ENCODE measurements around the gene TMEM132E. TPM values are rescaled to one million over a fixed set of nuclear protein-coding genes. Genes with fewer than 3 reads are reported as not detected.

The TMEM132E gene
- total and polyA plus RNA-seq, 2 of the 8 experiments (the other 6 are each of a cell fraction or from before 2014, with no cell fraction given): 0.45 to 0.60 TPM

DNA sequence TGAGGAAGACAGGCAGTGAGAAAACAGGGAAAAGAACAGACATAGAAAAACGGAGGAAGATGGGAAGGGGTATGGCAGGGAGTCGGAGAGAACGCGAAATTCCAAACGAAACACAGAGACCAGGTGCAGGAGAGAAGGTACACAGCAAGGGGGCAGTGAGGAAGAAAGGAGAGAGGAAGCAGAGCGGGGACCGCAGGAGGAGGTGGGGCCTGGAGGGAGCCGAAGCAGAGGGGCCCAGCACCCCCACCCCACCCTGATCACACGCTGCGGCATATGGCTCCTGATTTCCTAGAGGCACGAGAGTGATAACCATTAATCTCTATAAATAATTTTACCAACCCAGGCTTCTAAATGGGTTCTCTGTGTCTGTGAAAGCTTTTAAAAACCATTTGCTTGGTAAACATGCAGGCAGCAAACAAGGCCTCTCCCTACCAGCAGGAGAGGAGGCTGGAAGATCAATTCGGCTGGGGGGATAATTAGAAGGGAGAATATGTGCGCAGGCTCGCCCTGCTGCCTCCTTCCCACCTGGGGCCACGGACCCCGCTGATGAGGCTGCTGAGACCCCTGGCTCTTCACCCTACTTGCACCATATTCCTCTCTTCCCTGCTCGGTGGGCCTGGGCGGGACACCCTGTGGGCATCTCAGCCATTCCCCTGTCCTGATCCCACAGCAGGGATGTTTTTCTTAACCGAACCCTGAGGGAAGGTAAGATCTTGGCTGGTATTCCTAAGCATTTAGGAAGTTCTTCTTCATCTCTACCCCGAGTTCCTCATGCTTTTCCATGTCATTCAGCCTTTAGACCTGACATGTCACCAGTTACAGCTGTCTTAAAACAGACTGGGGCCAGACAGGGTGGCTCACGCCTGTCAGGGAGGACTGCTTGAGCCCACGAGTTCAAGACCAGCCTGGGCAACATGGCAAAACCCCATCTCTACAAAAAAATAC is 86.7 kb downstream of the TMEM132E start:
- ChIA-PET CTCF (ENCODE audit: partially characterized antibody) (interaction anchor here (2.3 to 4.5 kb wide), 2 partner anchors 14 to 124 kb away, joined by 7 to 16 read pairs; no protein-coding TSS in a partner anchor), POLR2A (ENCODE audit: partially characterized antibody) (no interaction called here)
- no peak overlapping the region for H3K27ac ChIP-seq (ENCODE audit: low read depth, low read length)
- peak overlapping the region; percentile 86 for H3K18ac ChIP-seq (ENCODE audit: extremely low read depth, low read length)
- H3K4me2 ChIP-seq (ENCODE audit: insufficient read depth in 1 of 2, low read depth in 2 of 2, low read length in 2 of 2): peak overlapping the region; percentile 47 to 82
- DNase-seq (ENCODE audit: low read depth in 1 of 2, low spot score in 2 of 2): peak in 1 of 2 experiments; percentile 66
- peaks cover 4% of the 10 kb centered on the region; the same call in 1 of the 2 replicates for H3K23me2 ChIP-seq (ENCODE audit: low read depth, low read length)
- H2BK120ac ChIP-seq (replicated peaks; ENCODE audit: low read depth, low read length): peak overlapping the region; percentile 82
- peak overlapping the region; percentile 37 for H3K56ac ChIP-seq (replicated peaks; ENCODE audit: insufficient read length, low read depth, low read length)
- 29% methylated on average over 22 of the region's 22 CpGs; no CpG with 5 or more reads in 1 of the 2 experiments for whole genome bisulfite sequencing, 2 experiments (ENCODE audit: extremely low coverage in 1 of 2, insufficient coverage in 1 of 2, insufficient read length in 1 of 2, insufficient replicate concordance in 2 of 2, low coverage in 1 of 2, low lambda C conversion rate in 2 of 2, missing lambda C conversion rate in 1 of 2)
- no peak for FAIRE-seq
- H3K9me3 ChIP-seq (ENCODE audit: insufficient read depth in 2 of 2, low read depth in 1 of 2, low read length in 1 of 2): no peaks in the 10 kb centered on the region
- peak overlapping the region; percentile 82; the same call in 1 of the 2 replicates for H2AFZ ChIP-seq (ENCODE audit: low read length)
- peak overlapping the region; percentile 92 for H4K8ac ChIP-seq (ENCODE audit: extremely low read depth, insufficient read depth, low read length)
- no peaks in the 10 kb centered on the region for H3K79me2 ChIP-seq (ENCODE audit: control insufficient read depth in 1 of 2, insufficient read depth in 2 of 2, low read length in 2 of 2)
- H3K23ac ChIP-seq (ENCODE audit: insufficient read length): no peak overlapping the region
- H3K14ac ChIP-seq (ENCODE audit: insufficient read length): no peak overlapping the region
- no peaks in the 10 kb centered on the region for H3K79me1 ChIP-seq (ENCODE audit: low read depth, low read length)
- peak overlapping the region; percentile 85; the same call in 1 of the 2 replicates for H2BK5ac ChIP-seq (ENCODE audit: low read depth, low read length)
- no peak overlapping the region for H2AK5ac ChIP-seq (ENCODE audit: low read depth, low read length)
- H3K9ac ChIP-seq (replicated peaks in 1 of 4; ENCODE audit: extremely low read depth in 1 of 4, low read depth in 3 of 4, low read length in 3 of 4): peak overlapping the region in 1 of 4 experiments; percentile 18; a peak in 1 of 7 replicates
- H2BK12ac ChIP-seq (ENCODE audit: low read depth, low read length): peak overlapping the region; percentile 68; the same call in 1 of the 2 replicates
- H4K91ac ChIP-seq (replicated peaks; ENCODE audit: insufficient read length, low read length): peak overlapping the region; percentile 83
- H2BK20ac ChIP-seq (ENCODE audit: low read length): peak overlapping the region; percentile 72; the same call in 1 of the 2 replicates
- no peaks in the 10 kb centered on the region; a peak in 1 of 7 replicates for H3K27me3 ChIP-seq (replicated peaks in 1 of 4; ENCODE audit: control insufficient read depth in 3 of 4, extremely low read depth in 1 of 4, insufficient read depth in 3 of 4, low read length in 3 of 4)
- peaks cover 7 to 20% (median 12%) of the 10 kb centered on the region in 4 experiments for H3K4me1 ChIP-seq (replicated peaks in 1 of 4; ENCODE audit: control insufficient read depth in 3 of 4, insufficient read depth in 4 of 4, low read length in 3 of 4)
- H3K4me3 ChIP-seq (ENCODE audit: extremely low read depth in 1 of 4, insufficient read depth in 2 of 4, low read depth in 3 of 4, low read length in 4 of 4): peak overlapping the region in 3 of 4 experiments; percentile 17 to 41 (median 34); a peak in 5 of 8 replicates
- no peaks in the 10 kb centered on the region for H3K36me3 ChIP-seq (ENCODE audit: control insufficient read depth in 2 of 4, insufficient read depth in 4 of 4, low read length in 3 of 4)
- H4K5ac ChIP-seq (ENCODE audit: insufficient read length, low read depth, low read length): peak overlapping the region; percentile 54
- no peak overlapping the region; the same call in 1 of the 2 replicates for H2BK15ac ChIP-seq (ENCODE audit: low read length)
- H4K20me1 ChIP-seq (replicated peaks in 1 of 2; ENCODE audit: control insufficient read depth in 1 of 2, insufficient read depth in 2 of 2, low read length in 2 of 2): no peaks in the 10 kb centered on the region
- H3K4ac ChIP-seq (replicated peaks; ENCODE audit: insufficient read length, low read depth, low read length): peak overlapping the region; percentile 91
- TF ChIP-seq BRCA1 (IDR thresholded peaks at IDR 0.05; ENCODE audit: low read depth, low read length) (no peak), GABPA (IDR thresholded peaks at IDR 0.05; ENCODE audit: borderline replicate concordance, insufficient read depth, low read length) (no peak), EZH2 (IDR thresholded peaks at IDR 0.05; ENCODE audit: low read depth, low read length, severe bottlenecking) (no peak), HDAC2 (IDR thresholded peaks at IDR 0.05; ENCODE audit: borderline replicate concordance in 1 of 2, low read depth in 2 of 2, low read length in 2 of 2) (0 out of 4 replicates have a peak, but pooled peaks of 1 of the 2 experiments have one; percentile 40), SIRT6 (IDR thresholded peaks at IDR 0.05; ENCODE audit: low read length) (no peak), CHD1 (IDR thresholded peaks at IDR 0.05; ENCODE audit: low read depth, low read length) (no peak), SP4 (IDR thresholded peaks at IDR 0.05; ENCODE audit: low read length) (no peak), SIN3A (conservative IDR thresholded peaks at IDR 0.05 in 1 of 2, IDR thresholded peaks at IDR 0.05 in 1 of 2; ENCODE audit: low read depth in 1 of 2, low read length in 2 of 2) (no peak), TAF7 (optimal IDR thresholded peaks at IDR 0.05; ENCODE audit: borderline replicate concordance, low read depth, low read length) (no peak), SP1 (IDR thresholded peaks at IDR 0.05; ENCODE audit: low read depth, low read length) (no peak), POLR2AphosphoS5 (IDR thresholded peaks at IDR 0.05; ENCODE audit: low read depth, low read length) (no peak)

Measured in H1 (cell line).